Fibroblast of peridontal ligament (primary cell): ENCODE data around the gene XPO1.

Source experiments
- DNase-seq: peaks from one replicate; pipeline ENCODE4 v3.0.0-alpha.2; 2010; ENCODE audit errors: extremely low read depth

Gene XPO1

GRCh38 chr2:61431345-61431744 is 106.8 kb downstream of the XPO1 start:
- DNase-seq, result no peak
